OCI-LY3 (cell line): ENCODE results near the gene CWC27.

ENCODE experiments used
- H2AFZ ChIP-seq: fragments of 200-600, 300-600 bp; shearing (Covaris generic); 2 replicates; pipeline ENCODE4 v1.6.0; 2014; ENCODE audit warnings: antibody characterized with exemption, low read depth, low read length
- H3K27ac ChIP-seq: fragments of 200-600, 300-600 bp; sonication (generic); 2 replicates; pipeline ENCODE4 v1.5.1; 2014; ENCODE audit warnings: mild to moderate bottlenecking, low read length, moderate library complexity, mixed read lengths
- H3K27me3 ChIP-seq: fragments of 200-600, 300-600 bp; sonication (generic); 2 replicates; pipeline ENCODE4 v1.6.1; 2014; ENCODE audit warnings: low read depth, low read length, mixed read lengths
- H3K36me3 ChIP-seq: fragments of 200-600, 300-600 bp; sonication (generic); replicated peaks from 2 replicates; pipeline ENCODE3; 2014; ENCODE audit warnings: low read depth, low read length, mixed read lengths
- H3K4me1 ChIP-seq: fragments of 300-600, 200-600 bp; sonication (generic); 2 replicates; pipeline ENCODE4 v1.6.1; 2014; ENCODE audit warnings: low read length, mixed read lengths
- H3K4me2 ChIP-seq: fragments of 200-600, 300-600 bp; sonication (generic); 2 replicates; pipeline ENCODE4 v1.6.1; 2014; ENCODE audit warnings: low read length, mixed read lengths
- H3K4me3 ChIP-seq: fragments of 300-600, 200-600 bp; sonication (generic); 2 replicates; pipeline ENCODE4 v1.5.1; 2014; ENCODE audit warnings: antibody characterized with exemption, mild to moderate bottlenecking, low read length, moderate library complexity
- H3K79me2 ChIP-seq: fragments of 300-600, 200-600 bp; shearing (Covaris generic); 2 replicates; pipeline ENCODE4 v1.6.1; 2014; ENCODE audit warnings: mild to moderate bottlenecking, low read length, mixed read lengths
- H3K9ac ChIP-seq: fragments of 300-600, 200-600 bp; shearing (Covaris generic); 2 replicates; pipeline ENCODE4 v1.6.0; 2014; ENCODE audit warnings: mild to moderate bottlenecking, low read length, moderate library complexity
- H3K9me3 ChIP-seq: fragments of 200-600, 300-600 bp; shearing (Covaris generic); 2 replicates; pipeline ENCODE4 v1.6.1; 2014; ENCODE audit warnings: low read length, mixed read lengths; ENCODE audit not compliant: insufficient read depth
- H4K20me1 ChIP-seq: fragments of 200-600, 300-600 bp; sonication (generic); 2 replicates; pipeline ENCODE4 v1.6.1; 2016; ENCODE audit warnings: low read length, mixed read lengths; ENCODE audit not compliant: insufficient read depth
- EZH2phosphoT487 ChIP-seq: fragments of 200-600 bp; shearing (Covaris generic); IDR thresholded peaks from 2 replicates; pipeline ENCODE4 v1.6.1; 2018; ENCODE audit warnings: antibody characterized with exemption, mixed run types, low read depth
- TF ChIP-seq, protein P1 (sequence below): fragments of 200-600, 300-600 bp; sonication (generic); IDR thresholded peaks from 2 replicates; pipeline ENCODE4 v1.5.1; 2014; ENCODE audit warnings: antibody characterized with exemption, low read length, low read depth

CWC27 gene

DNA sequence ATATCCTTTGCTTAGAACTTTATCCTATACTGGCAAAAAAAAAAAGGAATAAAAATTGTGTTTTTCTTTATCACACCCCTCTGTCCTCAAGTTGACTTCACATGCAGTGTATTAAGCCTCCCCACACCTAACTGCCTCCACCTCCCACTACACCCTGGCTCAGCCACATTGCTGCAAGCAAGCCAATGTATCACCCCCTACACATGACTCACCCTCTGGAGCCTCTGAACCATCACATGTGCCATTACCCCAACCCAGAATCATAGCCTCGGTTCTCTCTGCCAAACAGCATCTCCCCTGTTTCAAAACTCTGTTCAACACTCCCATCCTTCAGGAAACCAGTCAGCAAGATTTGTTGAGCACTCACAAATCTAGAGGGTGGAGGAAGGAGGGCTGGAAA lies 209.0 kb downstream of the CWC27 start:
- H2AFZ ChIP-seq: no peak overlapping the region
- no peaks in the 10 kb centered on the region for H3K79me2 ChIP-seq
- no peak overlapping the region for H3K4me2 ChIP-seq
- no peaks in the 10 kb centered on the region for H3K27me3 ChIP-seq
- H3K9ac ChIP-seq: no peak overlapping the region
- no peaks in the 10 kb centered on the region for H4K20me1 ChIP-seq
- no peak overlapping the region for H3K27ac ChIP-seq
- no peaks in the 10 kb centered on the region for H3K9me3 ChIP-seq
- H3K4me1 ChIP-seq: peaks cover 5% of the 10 kb centered on the region; the same call in 1 of the 2 replicates
- no peaks in the 10 kb centered on the region for H3K36me3 ChIP-seq
- TF ChIP-seq EZH2phosphoT487: no peak
- TF ChIP-seq, protein P1, sequence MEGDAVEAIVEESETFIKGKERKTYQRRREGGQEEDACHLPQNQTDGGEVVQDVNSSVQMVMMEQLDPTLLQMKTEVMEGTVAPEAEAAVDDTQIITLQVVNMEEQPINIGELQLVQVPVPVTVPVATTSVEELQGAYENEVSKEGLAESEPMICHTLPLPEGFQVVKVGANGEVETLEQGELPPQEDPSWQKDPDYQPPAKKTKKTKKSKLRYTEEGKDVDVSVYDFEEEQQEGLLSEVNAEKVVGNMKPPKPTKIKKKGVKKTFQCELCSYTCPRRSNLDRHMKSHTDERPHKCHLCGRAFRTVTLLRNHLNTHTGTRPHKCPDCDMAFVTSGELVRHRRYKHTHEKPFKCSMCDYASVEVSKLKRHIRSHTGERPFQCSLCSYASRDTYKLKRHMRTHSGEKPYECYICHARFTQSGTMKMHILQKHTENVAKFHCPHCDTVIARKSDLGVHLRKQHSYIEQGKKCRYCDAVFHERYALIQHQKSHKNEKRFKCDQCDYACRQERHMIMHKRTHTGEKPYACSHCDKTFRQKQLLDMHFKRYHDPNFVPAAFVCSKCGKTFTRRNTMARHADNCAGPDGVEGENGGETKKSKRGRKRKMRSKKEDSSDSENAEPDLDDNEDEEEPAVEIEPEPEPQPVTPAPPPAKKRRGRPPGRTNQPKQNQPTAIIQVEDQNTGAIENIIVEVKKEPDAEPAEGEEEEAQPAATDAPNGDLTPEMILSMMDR: no peak
- no peak overlapping the region for H3K4me3 ChIP-seq

DNA sequence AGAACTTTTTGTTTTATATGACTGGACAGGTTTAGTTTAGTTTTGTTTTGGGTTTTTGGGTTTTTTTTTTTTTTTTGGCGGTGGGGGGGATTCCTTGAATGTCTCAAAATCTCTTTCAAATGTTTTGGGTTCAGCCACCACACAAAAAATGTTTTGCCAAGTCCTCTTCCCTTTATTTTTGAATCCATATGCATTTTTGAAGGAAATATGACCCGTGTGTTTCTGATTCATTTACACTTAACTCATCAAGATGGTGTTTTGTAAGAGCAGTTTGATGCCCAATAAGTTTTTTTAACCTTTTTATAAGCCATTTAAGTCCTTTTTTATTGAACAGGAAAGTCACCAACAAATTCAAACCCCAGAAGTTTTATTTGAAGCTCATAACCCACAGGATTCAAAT lies 209.8 kb downstream of the CWC27 start:
- Histone ChIP-seq H3K27me3 (no peaks in the 10 kb centered on the region), H3K9me3 (no peaks in the 10 kb centered on the region), H3K4me1 (peaks cover 5% of the 10 kb centered on the region; the same call in 1 of the 2 replicates), H3K9ac (no peak overlapping the region), H3K36me3 (no peaks in the 10 kb centered on the region), H4K20me1 (no peaks in the 10 kb centered on the region), H2AFZ (no peak overlapping the region), H3K79me2 (no peaks in the 10 kb centered on the region), H3K4me2 (no peak overlapping the region), H3K4me3 (no peak overlapping the region), H3K27ac (no peak overlapping the region)
- no peak for TF ChIP-seq EZH2phosphoT487
- TF ChIP-seq, protein P1: no peak

DNA sequence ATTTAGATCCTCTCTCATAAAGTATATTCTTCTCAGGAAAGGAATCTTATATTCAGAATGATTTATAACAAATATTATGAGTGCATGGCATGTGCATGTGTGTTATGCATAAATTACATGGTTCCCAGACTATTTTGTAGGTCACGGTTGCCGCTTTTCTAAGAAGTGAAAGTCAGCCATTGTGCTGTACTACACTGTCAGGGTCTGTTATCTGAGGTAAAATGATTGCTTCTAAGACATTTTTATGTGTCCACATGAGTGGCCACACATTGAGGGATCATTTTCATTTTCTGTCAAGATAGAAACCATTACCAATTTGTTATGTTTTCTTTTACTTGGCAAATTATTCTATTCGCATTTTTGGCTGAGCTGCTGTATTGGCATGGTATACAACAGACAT lies 210.8 kb downstream of the CWC27 start:
- no peaks in the 10 kb centered on the region for H3K27me3 ChIP-seq
- H3K36me3 ChIP-seq: no peaks in the 10 kb centered on the region
- H4K20me1 ChIP-seq: no peaks in the 10 kb centered on the region
- no peaks in the 10 kb centered on the region for H3K9me3 ChIP-seq
- H2AFZ ChIP-seq: no peak overlapping the region
- H3K27ac ChIP-seq: no peak overlapping the region
- H3K4me1 ChIP-seq: peaks cover 5% of the 10 kb centered on the region; the same call in 1 of the 2 replicates
- no peak overlapping the region for H3K4me3 ChIP-seq
- no peak overlapping the region for H3K4me2 ChIP-seq
- no peak overlapping the region for H3K9ac ChIP-seq
- no peak for TF ChIP-seq EZH2phosphoT487
- TF ChIP-seq, protein P1: no peak
- no peaks in the 10 kb centered on the region for H3K79me2 ChIP-seq

DNA sequence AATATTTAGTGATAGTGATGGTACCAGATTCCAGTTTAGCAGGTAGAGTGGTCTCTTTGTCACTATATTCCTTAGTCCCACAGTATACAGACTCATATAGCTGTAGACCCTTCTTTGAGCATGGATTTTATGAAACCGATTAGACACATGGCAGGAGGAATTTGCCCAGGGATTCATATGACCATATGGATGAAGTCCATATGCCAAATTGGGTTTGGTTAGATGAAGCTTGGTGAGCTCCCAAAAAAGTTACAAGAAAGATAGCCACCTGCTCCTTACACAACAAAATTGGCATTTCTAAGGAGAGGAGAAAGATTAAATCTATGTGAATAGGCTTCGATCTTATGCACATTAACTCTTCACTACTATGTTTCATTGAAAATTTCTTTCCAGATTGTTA lies 211.4 kb downstream of the CWC27 start:
- Histone ChIP-seq H3K36me3 (no peaks in the 10 kb centered on the region), H3K4me1 (peaks cover 5% of the 10 kb centered on the region; the same call in 1 of the 2 replicates), H3K9me3 (no peaks in the 10 kb centered on the region), H3K4me2 (no peak overlapping the region), H3K9ac (no peak overlapping the region), H3K79me2 (no peaks in the 10 kb centered on the region), H3K27me3 (no peaks in the 10 kb centered on the region), H2AFZ (no peak overlapping the region), H4K20me1 (no peaks in the 10 kb centered on the region), H3K27ac (no peak overlapping the region), H3K4me3 (no peak overlapping the region)
- no peak for TF ChIP-seq EZH2phosphoT487

DNA sequence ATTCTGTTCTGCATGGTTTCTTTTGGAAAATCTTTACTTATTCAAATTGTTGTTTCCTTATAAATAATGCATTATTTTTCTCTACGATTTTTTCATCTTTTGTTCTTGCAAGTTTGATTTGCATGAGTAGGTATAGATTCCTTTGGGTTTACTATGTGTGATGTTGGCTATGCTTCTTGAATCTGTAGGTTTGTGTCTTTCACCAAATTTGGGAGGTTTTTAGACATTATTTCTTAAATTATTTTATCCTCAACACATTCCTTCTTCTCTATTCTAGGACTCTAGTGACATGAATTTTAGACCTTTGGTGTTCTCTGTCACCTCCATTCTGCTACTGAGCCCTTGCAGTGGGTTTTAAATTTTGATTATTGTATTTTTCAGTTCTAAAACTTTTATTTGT lies 219.0 kb downstream of the CWC27 start:
- H4K20me1 ChIP-seq: no peaks in the 10 kb centered on the region
- H3K4me3 ChIP-seq: no peak overlapping the region
- no peaks in the 10 kb centered on the region for H3K4me1 ChIP-seq
- H3K9ac ChIP-seq: no peak overlapping the region
- no peaks in the 10 kb centered on the region for H3K79me2 ChIP-seq
- no peaks in the 10 kb centered on the region for H3K36me3 ChIP-seq
- H3K9me3 ChIP-seq: no peaks in the 10 kb centered on the region
- no peak overlapping the region for H2AFZ ChIP-seq
- no peak overlapping the region for H3K27ac ChIP-seq
- no peaks in the 10 kb centered on the region for H3K27me3 ChIP-seq
- TF ChIP-seq EZH2phosphoT487: no peak
- TF ChIP-seq, protein P1: no peak
- no peak overlapping the region for H3K4me2 ChIP-seq
